GM21825 (cell line): ENCODE data around the gene SORCS2.

Experiments used
- ATAC-seq: cut with Tn5 transposase; IDR thresholded peaks from one replicate; pipeline ENCODE4 v1.9.1; 2021; ENCODE audit warnings: mild to moderate bottlenecking, moderate library complexity; ENCODE audit not compliant: unreplicated experiment

The SORCS2 gene

GRCh38 chr4:7217474-7218321 is 25.4 kb downstream of the SORCS2 start:
- ATAC-seq = no peak

GRCh38 chr4:7218686-7219085 is 26.3 kb downstream of the SORCS2 start:
- no peak for ATAC-seq

- no peak for ATAC-seq
Measured at GRCh38 chr4:7222521-7222920, 30.2 kb downstream of the SORCS2 start.

GRCh38 chr4:7223541-7223940 is 31.2 kb downstream of the SORCS2 start:
- ATAC-seq = no peak

- no peak for ATAC-seq
Measured at GRCh38 chr4:7224001-7224400, 31.7 kb downstream of the SORCS2 start.

GRCh38 chr4:7224878-7225533 is 32.7 kb downstream of the SORCS2 start:
- ATAC-seq = no peak

- no peak for ATAC-seq
Measured at GRCh38 chr4:7226439-7226838, 34.1 kb downstream of the SORCS2 start.

- no peak for ATAC-seq
Measured at GRCh38 chr4:7227008-7227407, 34.7 kb downstream of the SORCS2 start.

- no peak for ATAC-seq
Measured at GRCh38 chr4:7228734-7229133, 36.4 kb downstream of the SORCS2 start.

GRCh38 chr4:7232061-7232650 is 39.8 kb downstream of the SORCS2 start:
- no peak for ATAC-seq

GRCh38 chr4:7233006-7233580 is 40.8 kb downstream of the SORCS2 start:
- ATAC-seq = no peak

GRCh38 chr4:7233601-7234000 is 41.3 kb downstream of the SORCS2 start:
- no peak for ATAC-seq

- ATAC-seq = no peak
Measured at GRCh38 chr4:7234355-7235029, 42.2 kb downstream of the SORCS2 start.

- no peak for ATAC-seq
Measured at GRCh38 chr4:7235030-7235380, 42.7 kb downstream of the SORCS2 start.

GRCh38 chr4:7236847-7237246 is 44.5 kb downstream of the SORCS2 start:
- no peak for ATAC-seq

GRCh38 chr4:7237873-7238272 is 45.5 kb downstream of the SORCS2 start:
- no peak for ATAC-seq

GRCh38 chr4:7238300-7238960 is 46.1 kb downstream of the SORCS2 start:
- ATAC-seq = no peak

GRCh38 chr4:7239101-7239820 is 46.9 kb downstream of the SORCS2 start:
- ATAC-seq = no peak

- no peak for ATAC-seq
Measured at GRCh38 chr4:7239844-7240243, 47.5 kb downstream of the SORCS2 start.

GRCh38 chr4:7240306-7240705 is 48.0 kb downstream of the SORCS2 start:
- ATAC-seq = no peak
